A549 treated with dexamethasone at 1 μM for 4 hours (cell line): ENCODE results near the gene CLDN12. TPM values are rescaled to one million over a fixed set of nuclear protein-coding genes. Genes with fewer than 3 reads are reported as not detected.

ENCODE experiments used
- total RNA-seq: library from RNA; stranded (reverse); fragments of 200-300 nt; extraction: Qiagen RNA extraction; gene quantifications from 5 replicates; pipeline ENCODE4 v1.2.3, GENCODE V29; 2022

The CLDN12 gene
- 24.1 to 37.5 TPM (median 31.6 TPM) in 5 replicates for total RNA-seq

GRCh38 chr7:90403174-90404113, at the start of gene CLDN12:
CLDN12 (plus strand) TSS chr7:90403461; CDS start chr7:90412677, 9,216 bp downstream.

Other genes starting within 250 kb of the CLDN12 start
- 15.0 to 17.6 TPM (median 16.8 TPM) in 5 replicates for gene STEAP1, start 249.0 kb upstream of the CLDN12 start, total RNA-seq
- gene STEAP2, start 191.7 kb upstream of the CLDN12 start, total RNA-seq, result 2.6 to 5.1 TPM (median 4.7 TPM) in 5 replicates
- gene CFAP69, start 158.3 kb upstream of the CLDN12 start, total RNA-seq, result 1.2 to 2.3 TPM (median 2.0 TPM) in 5 replicates
- 0.02 to 0.06 TPM (median 0.03 TPM) in 5 replicates for gene FAM237B, start 82.2 kb upstream of the CLDN12 start, total RNA-seq
- gene GTPBP10, start 56.7 kb upstream of the CLDN12 start, total RNA-seq, result 24.3 to 30.4 TPM (median 27.4 TPM) in 5 replicates
- gene PTTG1IP2, start 66.2 kb downstream of the CLDN12 start, total RNA-seq, result not detected in 5 replicates
- 0.07 to 0.61 TPM (median 0.13 TPM) in 5 replicates for gene CDK14, start 192.9 kb downstream of the CLDN12 start, total RNA-seq